ENCODE measurements around the gene ERGIC1. TPM values are rescaled to one million over a fixed set of nuclear protein-coding genes. Genes with fewer than 3 reads are reported as not detected.

ERGIC1 gene
- total RNA-seq, 1 donor from 2014 or later = 99.1 TPM

DNA sequence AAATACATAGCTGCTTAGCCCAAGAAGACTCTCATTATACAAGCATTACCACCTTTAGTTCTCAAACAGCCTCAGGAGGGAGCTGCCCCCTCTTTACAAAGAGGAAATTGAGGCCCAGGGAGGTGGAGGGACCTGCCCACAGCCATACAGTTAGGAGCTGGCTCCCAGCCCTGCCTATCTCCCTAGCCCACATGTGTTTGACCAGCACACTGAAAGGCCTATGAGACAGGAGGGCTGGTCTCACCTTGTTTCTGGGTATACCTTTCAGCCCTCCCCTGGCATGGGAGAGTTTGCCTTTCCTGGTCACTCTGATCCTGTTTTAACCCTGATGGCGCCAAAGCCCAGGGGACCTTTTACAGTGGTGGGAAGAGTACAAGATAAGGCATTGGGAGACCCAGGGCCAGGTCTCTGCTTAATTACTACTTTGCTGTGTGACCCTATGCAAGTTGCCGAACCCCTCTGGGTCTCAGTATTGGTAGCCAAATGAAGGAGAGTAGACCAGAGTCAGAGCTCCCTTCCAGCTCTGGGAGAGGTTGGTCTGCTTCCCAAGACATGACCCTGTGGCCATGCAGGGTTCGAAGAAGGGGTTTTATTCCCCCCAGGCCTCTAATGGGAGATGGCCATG, 64.3 kb downstream of the ERGIC1 start:
- no peak for DNase-seq (ENCODE audit: low read depth)
- no peak overlapping the region for H3K4me3 ChIP-seq (ENCODE audit: low read depth, low read length)
- TF ChIP-seq, protein P1, sequence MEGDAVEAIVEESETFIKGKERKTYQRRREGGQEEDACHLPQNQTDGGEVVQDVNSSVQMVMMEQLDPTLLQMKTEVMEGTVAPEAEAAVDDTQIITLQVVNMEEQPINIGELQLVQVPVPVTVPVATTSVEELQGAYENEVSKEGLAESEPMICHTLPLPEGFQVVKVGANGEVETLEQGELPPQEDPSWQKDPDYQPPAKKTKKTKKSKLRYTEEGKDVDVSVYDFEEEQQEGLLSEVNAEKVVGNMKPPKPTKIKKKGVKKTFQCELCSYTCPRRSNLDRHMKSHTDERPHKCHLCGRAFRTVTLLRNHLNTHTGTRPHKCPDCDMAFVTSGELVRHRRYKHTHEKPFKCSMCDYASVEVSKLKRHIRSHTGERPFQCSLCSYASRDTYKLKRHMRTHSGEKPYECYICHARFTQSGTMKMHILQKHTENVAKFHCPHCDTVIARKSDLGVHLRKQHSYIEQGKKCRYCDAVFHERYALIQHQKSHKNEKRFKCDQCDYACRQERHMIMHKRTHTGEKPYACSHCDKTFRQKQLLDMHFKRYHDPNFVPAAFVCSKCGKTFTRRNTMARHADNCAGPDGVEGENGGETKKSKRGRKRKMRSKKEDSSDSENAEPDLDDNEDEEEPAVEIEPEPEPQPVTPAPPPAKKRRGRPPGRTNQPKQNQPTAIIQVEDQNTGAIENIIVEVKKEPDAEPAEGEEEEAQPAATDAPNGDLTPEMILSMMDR (conservative IDR thresholded peaks at IDR 0.05; ENCODE audit: low read depth, low read length) = no peak

DNA sequence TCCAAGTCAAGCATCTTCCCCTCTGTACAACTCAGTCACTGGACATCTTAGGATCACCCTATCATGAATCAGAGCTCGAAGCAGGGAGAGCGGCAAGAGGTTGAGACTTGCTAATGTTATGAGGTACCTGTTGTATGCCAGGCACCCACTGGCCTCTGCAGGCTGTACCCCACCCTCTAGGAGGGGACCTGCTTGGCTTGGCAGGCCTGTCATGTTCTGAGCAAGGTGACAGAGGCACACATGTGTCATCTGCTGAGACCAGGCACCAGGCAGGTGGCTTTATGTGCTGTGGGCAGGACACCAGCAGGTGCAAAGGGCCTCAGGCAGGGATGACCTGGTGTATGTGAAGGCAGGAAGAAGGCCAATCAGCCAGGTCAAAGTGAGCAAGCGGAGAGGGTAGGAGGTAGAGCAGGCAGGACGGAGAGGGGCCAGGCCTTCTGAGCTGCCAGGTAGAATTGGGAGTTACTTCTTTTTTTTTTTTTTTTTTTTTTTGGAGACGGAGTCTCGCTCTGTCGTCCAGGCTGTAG, 64.9 kb downstream of the ERGIC1 start:
- no peak overlapping the region for H3K4me3 ChIP-seq (ENCODE audit: low read depth, low read length)
- no peak for DNase-seq (ENCODE audit: low read depth)
- TF ChIP-seq, protein P1 (conservative IDR thresholded peaks at IDR 0.05; ENCODE audit: low read depth, low read length) = no peak

DNA sequence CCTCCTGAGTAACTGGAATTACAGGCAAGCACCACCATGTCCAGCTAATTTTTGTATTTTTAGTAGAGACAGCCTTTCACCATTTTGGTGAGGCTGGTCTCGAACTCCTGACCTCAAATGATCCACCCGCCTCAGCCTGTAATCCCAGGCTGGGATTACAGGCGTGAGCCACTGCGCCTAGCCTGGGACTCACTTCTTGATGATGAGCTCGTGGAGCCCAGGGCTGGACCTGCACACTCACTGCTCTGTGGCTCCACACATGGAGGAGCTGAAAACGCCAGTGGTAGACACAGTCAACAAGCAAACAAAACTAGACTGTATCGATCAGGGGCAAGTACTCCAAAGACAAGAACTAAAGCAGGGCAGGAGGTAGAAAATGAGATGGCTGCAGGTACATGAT, 65.4 kb downstream of the ERGIC1 start:
- DNase-seq (ENCODE audit: low read depth) = no peak
- TF ChIP-seq, protein P1 (conservative IDR thresholded peaks at IDR 0.05; ENCODE audit: low read depth, low read length) = no peak
- no peak overlapping the region for H3K4me3 ChIP-seq (ENCODE audit: low read depth, low read length)

DNA sequence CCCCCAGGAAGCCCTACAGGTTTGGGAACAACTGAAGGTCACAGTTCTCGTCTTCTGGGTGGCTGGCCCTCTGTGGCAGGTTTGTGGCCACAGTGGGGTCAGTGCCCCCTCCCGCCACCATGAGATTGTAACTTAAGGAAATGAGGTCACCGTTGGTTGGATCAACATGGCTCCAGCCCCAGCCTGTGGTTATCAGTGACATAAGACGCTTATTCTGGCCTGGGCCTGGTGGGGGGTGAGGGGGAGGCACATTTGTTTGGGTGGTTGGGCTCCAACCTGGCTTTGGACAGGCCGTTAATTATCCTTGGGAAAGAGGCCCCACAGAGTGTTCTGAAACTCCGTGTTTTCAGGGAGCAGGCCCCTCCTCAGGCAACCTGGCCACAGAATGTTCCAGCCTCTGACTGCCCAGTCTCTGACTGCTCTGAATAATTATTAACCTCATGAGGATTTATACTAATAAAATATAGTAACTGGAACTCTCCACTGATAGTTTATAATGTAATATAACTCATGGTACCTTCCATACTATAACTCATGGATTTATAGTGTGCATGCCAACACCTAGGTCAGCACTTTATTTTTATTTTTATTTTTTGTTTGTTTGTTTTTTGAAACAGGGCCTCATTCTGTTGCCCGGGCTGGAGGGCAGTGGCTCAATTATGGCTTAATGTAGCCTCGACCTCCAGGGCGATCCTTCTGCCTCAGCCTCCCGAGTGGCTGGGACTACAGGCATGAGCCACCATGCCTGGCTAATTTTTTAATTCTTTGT, 67.1 kb downstream of the ERGIC1 start:
- peak; percentile 91 for DNase-seq (ENCODE audit: low read depth)
- TF ChIP-seq, protein P1 (conservative IDR thresholded peaks at IDR 0.05; ENCODE audit: low read depth, low read length) = no peak
- H3K4me3 ChIP-seq (ENCODE audit: low read depth, low read length) = no peak overlapping the region

DNA sequence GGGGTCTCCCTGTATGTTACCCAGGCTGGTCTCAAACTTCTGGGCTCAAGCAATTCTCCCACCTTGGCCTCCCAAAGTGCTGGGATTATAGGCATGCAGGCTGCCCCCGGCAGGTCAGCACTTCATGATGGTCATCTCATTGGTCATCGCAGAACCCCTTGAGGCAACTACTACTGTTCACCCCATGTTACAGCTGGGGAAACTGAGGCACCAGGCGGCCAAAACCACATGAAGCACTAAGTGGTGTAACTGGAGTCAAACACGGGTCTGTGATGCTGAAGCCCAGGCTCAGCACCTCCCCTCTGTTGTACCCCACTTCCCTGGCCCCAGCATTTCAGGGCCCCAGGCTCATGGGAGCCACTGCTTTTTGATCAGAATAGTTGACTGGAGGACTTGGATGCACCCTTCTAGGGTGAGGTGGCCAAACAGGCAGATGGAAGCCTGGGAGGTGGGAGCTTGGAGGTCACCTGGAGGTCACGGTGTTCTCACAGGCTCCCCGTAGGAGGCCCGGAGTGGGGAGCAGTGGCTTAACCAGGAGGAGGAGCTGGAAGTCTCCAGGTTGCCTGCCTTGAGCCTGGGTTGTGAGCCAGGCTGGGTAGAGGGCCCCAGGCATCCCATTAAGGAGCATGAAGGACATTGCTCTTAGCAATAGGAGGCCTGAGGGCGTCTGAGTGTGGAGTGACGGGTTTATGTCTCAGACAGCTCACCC, 67.9 kb downstream of the ERGIC1 start:
- no peak for DNase-seq (ENCODE audit: low read depth)
- H3K4me3 ChIP-seq (ENCODE audit: low read depth, low read length) = no peak overlapping the region
- TF ChIP-seq, protein P1 (conservative IDR thresholded peaks at IDR 0.05; ENCODE audit: low read depth, low read length) = no peak

DNA sequence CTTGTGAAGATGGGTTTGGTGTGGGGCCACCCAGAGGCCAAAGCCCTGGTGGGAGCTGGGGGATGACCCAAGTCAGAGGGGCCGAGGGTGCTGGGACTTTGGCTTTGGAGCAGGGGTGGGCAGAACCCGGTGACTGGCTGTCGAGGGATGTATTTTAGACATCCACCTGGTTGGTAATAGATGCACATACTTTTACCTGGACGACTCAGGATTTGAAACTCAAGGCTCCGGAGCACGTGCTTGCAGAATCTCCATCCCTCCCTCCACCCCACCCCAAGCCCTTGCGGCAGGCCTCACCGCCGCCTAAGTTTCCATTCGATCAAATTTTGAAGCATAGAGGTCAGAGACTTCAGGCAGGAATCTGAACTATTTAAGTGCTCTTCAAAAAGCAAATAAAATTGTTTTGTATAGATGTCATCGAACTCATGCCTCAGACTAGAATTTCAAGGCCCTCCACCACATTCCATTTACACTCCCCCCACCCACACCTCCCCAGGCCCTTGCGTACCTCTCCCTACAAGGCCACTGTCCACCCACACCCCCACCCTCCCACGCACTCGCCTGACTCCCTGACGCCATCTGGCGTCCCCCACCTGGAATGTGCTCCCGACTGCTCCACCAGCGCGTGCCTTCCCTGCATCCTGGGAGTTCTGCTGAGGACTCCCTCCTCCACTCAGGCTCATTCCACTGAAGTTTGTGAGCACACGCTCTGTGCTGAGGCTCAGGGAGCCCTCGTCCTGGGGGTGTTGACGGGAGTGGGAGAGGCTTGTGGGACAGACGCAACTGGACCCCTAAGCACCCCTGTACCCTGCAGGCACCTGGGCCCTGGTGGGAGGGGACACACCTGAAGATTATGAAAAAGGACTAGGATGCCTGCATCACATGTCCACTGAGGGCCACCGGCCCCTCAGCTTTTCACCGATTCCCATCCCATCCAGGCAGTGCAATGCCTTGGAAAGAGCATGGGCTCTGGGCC, 68.7 kb downstream of the ERGIC1 start:
- TF ChIP-seq, protein P1 (conservative IDR thresholded peaks at IDR 0.05; ENCODE audit: low read depth, low read length) = peak; percentile 52
- no peak overlapping the region for H3K4me3 ChIP-seq (ENCODE audit: low read depth, low read length)
- peak; percentile 89 for DNase-seq (ENCODE audit: low read depth)
